Omental fat pad (tissue), 4 donors: ENCODE data around the gene BCAS1. TPM values are rescaled to one million over a fixed set of nuclear protein-coding genes. Genes with fewer than 3 reads are reported as not detected.

Experiments
- ATAC-seq: fragments of 150-250 bp; one replicate; pipeline ENCODE4 v1.9.1; 2016; ENCODE audit warnings: mild to moderate bottlenecking, moderate library complexity; ENCODE audit not compliant: low FRiP score
- DNase-seq: peaks from one replicate; pipeline ENCODE4 v3.0.0-alpha.2; 2019; ENCODE audit warnings: low spot score
- CTCF ChIP-seq, 3 donors: fragments of 450-650 bp; IDR thresholded peaks; one replicate each; pipeline ENCODE4 v1.5.1; 2016 to 2017; ENCODE audit warnings: antibody characterized with exemption in 3 of 3, mild to moderate bottlenecking in 3 of 3, moderate library complexity in 2 of 3
- total RNA-seq, 4 donors: library from RNA; depleted of rRNA; stranded (reverse); fragments of >200 nt; gene quantifications; one replicate each; pipeline ENCODE4 v1.1.0, GENCODE V29; 2016

Gene BCAS1
- total RNA-seq, 4 donors from 2014 or later = 0.50 to 2.2 (median 0.56) TPM; not detected in 1

DNA sequence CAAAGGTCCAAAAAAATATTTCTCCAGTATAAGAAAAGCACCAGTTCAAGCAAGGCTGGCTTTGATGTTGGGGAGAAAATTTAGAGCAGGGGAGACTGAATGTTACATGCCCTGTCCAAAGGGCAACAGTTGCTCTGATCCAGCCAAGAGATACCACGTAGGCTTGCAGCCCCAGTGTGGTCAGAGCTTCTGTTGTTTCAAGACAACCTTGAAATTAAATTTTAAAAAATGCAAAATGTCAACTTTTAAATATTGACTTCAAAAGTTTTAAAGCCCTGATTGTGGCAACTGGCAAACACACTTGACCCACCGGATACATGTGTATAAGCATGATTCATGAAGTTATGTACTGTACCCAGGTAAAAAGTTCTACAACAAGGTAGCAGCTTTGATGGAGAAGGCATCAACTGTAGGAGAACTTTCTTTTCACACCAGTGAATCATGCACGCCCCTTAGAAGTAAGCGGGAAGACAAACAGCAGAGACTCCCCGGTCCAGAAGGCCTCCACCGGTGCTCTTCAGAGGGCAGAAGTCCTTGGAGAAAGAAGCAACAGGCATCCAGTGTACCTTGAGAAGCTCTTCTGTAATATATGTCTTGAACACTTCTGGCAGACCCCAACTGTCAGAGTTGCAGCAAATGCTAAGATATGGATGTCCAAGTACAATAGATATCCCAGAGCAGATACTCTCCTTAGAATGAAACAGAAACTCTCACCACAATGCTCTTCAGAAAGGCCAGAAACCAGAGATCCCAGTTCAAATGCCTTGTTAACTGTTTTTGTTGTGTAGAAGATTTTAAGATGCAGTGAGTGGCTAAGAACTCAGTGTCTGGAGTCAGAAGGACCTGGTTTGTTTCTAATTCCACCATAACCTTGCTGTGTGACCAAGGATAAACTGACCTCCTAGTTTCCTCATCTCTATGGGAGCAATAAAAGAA is 115.4 kb downstream of the BCAS1 start:
- no peak for DNase-seq
- TF ChIP-seq CTCF (IDR thresholded peaks at IDR 0.05) = no peak
- ATAC-seq = no peak

GRCh38 chr20:53952528-53953096 is 117.8 kb downstream of the BCAS1 start:
- no peak for TF ChIP-seq CTCF (IDR thresholded peaks at IDR 0.05)
- DNase-seq = no peak
- no peak for ATAC-seq

DNA sequence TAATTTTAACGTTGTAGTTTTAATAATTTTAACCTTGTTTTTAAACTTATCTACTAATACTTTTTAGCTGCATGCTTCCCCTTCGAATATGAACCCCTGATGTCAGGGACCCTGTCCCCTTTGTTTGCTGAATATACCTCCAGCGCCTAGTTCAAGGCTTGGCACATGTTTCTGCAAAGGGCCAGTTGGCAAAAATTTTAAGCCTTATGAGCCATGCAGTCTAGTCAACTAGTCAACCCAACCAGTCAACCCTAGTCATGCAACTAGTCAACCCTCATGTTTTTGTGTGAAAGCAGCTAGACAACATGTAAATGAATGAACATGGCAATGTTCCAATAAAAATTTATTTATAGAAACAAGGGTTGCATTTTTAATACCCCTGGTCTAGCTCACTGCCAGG is 119.8 kb downstream of the BCAS1 start:
- DNase-seq (no peak), ATAC-seq (no peak)
- TF ChIP-seq CTCF (IDR thresholded peaks at IDR 0.05) = no peak

- ATAC-seq (no peak), DNase-seq (no peak)
- no peak for TF ChIP-seq CTCF (IDR thresholded peaks at IDR 0.05)
Measured at GRCh38 chr20:53950031-53950430, 120.4 kb downstream of the BCAS1 start.

DNA sequence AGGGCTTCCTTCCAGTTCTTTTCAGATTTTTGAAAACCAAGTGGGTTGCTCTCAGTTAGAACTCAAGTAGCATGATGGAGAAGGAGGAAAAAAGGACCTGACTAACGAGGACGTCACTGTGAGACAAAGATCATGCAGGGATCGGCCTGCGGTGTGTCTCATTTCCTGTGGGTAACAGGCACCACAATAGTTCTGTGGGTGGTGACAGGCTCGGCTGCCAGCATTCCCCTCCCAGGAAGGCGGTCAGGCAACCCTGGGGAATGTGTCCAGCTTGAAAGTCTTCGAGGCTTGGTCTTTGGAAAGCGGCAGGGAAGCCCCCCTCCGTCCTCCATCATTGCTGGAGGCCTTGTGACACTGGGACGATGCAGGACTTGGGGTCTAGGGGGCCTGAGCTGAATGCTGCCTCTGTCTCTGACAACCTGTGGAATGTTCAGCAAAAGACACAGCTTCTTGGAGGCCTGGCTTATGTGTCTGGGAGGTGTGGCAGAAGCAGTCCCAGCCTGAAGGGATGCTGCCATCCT is 121.0 kb downstream of the BCAS1 start:
- ATAC-seq = no peak
- no peak for DNase-seq
- no peak for TF ChIP-seq CTCF (IDR thresholded peaks at IDR 0.05)

DNA sequence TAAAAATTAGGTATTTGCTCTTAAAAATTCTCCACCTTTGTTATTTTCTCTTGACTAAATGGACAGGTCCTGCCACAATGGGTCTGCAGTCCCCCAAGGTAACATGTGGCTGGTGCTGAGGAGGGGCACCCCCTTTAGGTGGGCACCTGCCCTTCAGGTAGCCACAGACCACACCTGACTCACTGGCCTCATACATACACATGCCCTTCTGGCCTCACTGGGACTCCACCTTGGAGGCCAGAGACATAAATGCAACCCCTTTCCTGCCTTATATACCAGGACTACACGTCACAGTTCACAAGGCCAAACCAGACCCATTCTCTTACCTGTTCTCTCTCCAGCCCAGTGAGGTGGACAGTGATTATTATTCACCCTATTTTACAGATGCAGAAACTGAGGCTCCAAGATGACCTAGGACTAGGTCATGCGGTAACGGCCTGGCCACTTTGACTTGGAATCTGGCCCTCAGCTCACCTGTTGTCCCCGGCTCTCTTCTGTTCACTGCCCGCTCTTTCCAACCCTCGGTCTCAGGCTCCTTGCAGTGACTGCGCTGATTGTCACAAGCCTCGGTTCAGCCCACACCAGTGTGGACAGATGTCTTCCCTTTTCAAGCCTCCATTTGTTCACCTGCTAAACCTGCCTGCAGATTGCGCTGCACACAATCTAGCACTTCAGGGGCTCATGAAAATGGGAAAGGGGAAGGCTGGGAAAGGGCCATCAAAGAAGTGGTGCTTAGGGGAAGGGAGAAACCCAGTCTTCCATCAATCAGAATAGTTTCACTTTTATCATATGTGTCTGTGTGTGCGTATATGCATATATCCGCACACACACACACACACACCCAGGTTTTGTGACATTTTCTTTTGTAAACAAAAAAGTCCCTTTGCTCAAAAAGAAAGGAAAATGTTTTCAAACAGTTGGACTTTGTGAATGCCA is 121.7 kb downstream of the BCAS1 start:
- ATAC-seq = no peak
- no peak for TF ChIP-seq CTCF (IDR thresholded peaks at IDR 0.05)
- no peak for DNase-seq
